GM12875 (cell line): Measurements from ENCODE around the gene FNDC3B.
A peak's percentile ranks its signal among the peaks of the same experiment; 100 is the strongest.

Experiments
- H3K4me3 ChIP-seq: one replicate; pipeline ENCODE4 v1.5.1; 2011; ENCODE audit warnings: low read depth, low read length, control low read depth
- TF ChIP-seq, protein P1 (sequence below): IDR thresholded peaks from 2 replicates; pipeline ENCODE4 v1.5.1; 2011; ENCODE audit warnings: low read depth, mild to moderate bottlenecking, control low read depth, inconsistent platforms, low read length, moderate library complexity, borderline replicate concordance; ENCODE audit not compliant: insufficient read depth

FNDC3B gene

DNA sequence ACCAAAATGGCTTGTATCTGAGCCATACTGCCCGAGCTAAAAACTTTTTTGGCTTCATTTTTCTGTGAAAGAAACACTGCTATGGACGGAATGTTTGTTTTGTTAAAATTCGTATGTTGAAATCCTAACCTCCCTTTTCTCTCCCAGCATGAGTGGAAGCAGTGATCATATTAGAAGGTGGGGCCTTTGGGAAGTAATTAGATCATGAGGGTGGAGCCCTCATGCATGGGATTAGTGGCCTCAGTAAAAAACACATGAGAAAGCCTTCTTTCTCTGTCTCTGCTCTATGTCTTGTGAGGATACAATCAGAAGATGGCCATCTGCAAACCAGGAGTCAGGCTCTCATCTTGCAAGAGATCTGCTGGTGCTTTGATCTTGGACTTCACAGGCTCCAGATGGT lies 7.4 kb upstream of the FNDC3B start:
- TF ChIP-seq, protein P1, sequence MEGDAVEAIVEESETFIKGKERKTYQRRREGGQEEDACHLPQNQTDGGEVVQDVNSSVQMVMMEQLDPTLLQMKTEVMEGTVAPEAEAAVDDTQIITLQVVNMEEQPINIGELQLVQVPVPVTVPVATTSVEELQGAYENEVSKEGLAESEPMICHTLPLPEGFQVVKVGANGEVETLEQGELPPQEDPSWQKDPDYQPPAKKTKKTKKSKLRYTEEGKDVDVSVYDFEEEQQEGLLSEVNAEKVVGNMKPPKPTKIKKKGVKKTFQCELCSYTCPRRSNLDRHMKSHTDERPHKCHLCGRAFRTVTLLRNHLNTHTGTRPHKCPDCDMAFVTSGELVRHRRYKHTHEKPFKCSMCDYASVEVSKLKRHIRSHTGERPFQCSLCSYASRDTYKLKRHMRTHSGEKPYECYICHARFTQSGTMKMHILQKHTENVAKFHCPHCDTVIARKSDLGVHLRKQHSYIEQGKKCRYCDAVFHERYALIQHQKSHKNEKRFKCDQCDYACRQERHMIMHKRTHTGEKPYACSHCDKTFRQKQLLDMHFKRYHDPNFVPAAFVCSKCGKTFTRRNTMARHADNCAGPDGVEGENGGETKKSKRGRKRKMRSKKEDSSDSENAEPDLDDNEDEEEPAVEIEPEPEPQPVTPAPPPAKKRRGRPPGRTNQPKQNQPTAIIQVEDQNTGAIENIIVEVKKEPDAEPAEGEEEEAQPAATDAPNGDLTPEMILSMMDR: no peak

DNA sequence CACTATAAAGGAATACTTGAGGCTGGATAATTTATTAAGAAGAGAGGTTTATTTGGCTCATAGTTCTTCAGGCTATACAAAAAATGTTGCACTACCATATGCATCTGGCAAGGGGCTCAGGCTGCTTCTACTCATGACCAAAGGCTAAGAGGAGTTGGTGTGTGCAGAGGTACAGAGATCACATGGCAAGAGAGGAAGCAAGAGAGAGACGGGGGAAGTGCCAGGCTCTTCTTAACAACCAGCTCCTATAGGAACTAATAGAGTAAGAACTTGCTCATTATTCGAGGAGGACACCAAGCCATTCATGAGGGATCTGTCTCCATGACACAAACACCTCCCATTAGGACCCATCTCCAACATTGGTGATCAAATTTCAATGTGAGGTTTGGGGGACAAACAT lies 6.0 kb upstream of the FNDC3B start:
- TF ChIP-seq, protein P1: no peak
- no peak overlapping the region for H3K4me3 ChIP-seq

More for the DNA sequence above, 7.4 kb upstream of the FNDC3B start:
- H3K4me3 ChIP-seq: no peak overlapping the region

DNA sequence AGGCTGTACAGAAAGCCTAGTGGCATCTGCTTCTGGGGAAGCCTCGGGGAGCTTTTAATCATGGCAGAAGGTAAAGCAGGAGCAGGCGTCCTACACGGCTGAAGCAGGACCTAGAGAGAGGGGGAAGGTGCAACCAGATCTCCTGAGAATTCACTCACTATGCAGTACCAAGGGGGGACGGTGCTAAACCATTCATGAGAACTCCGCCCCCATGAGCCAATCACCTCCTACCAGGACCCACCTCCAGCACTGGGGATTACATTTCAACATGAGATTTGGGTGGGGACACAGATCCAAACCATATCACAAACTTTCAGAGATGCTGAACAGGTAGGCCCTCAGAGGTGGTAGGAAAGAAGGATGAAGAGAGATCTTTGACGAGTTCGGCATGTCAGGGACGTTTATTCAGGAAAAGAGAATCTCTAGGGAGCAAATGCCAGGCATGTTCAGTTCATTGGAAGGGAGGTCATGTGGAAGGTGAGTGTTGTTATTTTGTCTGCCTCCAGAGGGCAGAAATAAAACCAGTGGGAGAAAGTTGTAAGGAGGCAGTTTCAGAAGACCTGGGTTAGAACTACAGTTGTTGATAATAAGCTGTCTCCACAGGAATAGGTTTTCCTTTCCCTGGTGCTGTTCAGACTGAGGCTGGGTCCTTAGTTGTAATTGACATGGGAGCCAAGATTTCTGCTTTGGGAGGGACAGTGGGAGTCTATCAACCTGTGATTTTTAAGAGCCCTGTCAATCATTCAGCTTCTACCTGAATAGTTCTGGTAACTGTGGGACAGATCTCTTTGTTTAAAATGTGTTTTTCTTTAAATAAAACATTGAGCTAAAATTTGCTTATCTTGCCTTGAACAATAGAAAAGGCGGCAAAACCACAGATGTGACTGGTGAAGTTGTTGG lies 4.3 kb upstream of the FNDC3B start:
- TF ChIP-seq, protein P1: peak; percentile 27; the same call in 1 of the 2 replicates
- no peak overlapping the region for H3K4me3 ChIP-seq

DNA sequence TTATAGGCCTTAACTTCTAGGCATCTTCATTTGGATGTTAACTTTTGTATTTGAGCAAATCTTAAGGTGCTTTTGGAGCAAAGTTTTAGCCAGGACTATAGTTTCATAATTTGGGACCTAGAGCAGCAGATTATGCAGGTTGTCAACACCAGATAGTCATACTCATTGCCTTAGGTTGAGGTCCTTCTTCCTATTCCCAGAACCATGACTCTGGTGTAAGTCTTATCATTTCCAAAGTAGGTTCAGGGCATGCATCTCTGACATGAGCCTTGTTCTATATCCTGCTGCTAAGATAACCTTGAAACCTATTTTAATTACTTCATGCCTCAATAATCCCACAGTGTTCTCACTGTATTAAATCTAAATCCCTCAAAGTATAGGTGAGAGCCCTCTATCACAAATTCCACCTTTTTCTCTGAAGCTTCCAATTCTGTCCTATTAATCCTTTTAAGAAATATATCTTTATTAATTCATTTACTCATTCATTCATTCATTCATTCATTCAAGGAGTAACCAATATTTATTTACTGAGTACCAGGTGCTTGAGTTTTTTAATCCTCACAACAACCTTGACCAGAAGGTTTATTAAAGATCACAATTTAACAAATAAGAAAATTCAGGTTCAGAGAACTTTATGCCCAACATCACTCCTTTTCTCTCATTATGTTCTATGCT lies 2.7 kb upstream of the FNDC3B start:
- H3K4me3 ChIP-seq: no peak overlapping the region
- TF ChIP-seq, protein P1: no peak

DNA sequence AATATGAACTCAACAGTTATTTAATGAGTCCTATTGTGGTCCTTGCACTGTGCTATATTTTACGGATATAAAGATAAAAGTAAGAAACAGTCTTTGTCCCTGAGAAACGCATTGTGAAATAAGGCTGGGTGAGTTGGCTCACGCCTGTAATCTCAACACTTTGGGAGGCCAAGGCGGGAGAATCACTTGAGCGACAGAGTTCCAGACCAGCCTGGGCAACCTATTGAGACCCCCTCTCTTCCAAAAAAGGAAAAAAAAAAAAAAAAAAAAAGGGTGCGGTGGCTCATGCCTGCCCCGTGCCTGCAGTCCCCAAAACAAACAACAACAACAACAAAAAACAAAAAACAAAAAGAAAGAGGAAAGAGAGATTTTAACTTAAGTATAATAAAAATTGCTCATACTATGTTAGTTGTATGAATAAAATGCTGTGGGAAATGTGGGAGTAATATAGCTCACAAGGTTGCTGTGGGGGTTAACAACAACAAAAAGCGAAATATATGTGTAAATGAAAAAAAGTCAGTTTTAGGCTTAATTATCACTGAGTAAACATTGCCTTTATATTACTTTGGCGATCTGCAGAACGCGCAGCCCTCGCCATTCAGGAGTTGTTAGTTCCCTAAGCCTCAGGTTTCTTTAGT lies 461 bp upstream of the FNDC3B start:
- peak overlapping the region; percentile 97 for H3K4me3 ChIP-seq
- TF ChIP-seq, protein P1: no peak

DNA sequence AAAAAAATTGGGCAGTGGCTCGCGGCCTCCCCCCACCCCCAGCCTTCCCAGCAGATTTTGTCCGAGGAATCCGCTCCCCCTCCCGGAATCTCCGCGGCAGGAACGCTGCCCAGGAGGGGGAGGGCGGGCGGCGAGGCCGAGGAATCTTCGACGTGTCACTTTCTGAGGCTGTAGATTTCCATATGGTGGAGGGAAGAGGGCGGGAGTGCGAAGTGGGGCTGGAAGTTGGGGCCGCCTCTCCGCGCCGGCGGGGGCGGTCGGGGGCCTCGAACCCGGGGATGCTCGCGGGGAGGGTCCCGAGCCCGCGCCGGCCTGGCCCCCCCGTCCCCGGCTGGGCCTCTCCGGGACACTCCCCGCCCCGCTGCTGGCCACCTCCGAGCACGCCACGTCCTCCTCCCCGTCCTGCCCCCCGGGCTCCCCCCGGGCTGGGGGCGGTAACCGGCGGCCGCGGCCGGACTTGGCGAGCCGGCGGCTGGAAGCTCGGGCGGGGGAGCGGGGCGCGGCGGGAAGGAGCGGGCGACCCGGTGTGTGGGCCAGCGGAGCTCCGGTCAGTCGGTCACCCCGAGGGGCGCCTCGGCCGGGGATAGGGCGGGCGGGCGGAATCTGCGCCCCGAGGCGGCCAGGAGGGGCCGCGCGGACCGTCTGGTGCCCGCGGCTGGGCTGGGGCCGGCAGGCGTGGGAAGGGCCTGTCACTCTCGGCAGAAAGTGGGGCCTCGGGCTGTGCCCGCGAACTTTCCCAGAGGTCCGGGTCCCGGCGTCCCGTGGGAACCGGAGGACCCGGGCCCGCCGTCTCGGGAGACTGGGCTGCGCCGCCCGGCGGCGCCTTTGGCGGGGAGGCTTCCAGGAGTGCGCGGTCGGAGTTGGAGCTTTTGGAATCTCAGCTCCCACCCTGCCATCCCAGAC lies 951 bp downstream of the FNDC3B start:
- TF ChIP-seq, protein P1: no peak

More for the DNA sequence above, 951 bp downstream of the FNDC3B start:
- peak overlapping the region; percentile 97 for H3K4me3 ChIP-seq
